GM18858 (cell line): Measurements from ENCODE around the gene LMNA.
"Not testable (repeated sequence)": the region's sequence is repeated elsewhere in the genome, so short reads cannot be mapped to it uniquely, and the experiment has no call there.

ENCODE experiments used
- ATAC-seq: cut with Tn5 transposase; IDR thresholded peaks from one replicate; pipeline ENCODE4 v1.9.1; 2021; ENCODE audit not compliant: unreplicated experiment

The LMNA gene

DNA sequence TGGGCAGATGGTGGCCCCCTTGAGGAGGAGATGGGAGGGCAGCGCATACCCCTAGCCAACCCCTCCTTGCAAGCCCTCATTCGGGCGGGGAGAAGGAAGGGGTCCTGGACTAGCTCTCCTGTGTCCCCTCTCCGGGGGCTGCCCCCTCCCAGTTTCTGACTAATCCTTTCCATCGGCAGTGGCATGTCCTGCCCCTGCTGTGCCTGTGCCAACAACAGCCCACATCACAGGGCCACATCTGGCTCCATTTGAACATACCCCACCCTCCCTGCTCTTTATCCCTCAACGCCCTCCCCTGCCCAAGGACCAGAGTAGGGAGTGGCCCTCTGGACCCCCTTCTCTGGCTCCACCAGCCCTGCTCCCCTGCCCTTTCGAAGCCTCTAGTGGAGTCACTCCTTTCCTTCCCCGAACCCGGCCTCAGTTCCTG lies 11.0 kb upstream of the LMNA start:
- ATAC-seq = no peak

DNA sequence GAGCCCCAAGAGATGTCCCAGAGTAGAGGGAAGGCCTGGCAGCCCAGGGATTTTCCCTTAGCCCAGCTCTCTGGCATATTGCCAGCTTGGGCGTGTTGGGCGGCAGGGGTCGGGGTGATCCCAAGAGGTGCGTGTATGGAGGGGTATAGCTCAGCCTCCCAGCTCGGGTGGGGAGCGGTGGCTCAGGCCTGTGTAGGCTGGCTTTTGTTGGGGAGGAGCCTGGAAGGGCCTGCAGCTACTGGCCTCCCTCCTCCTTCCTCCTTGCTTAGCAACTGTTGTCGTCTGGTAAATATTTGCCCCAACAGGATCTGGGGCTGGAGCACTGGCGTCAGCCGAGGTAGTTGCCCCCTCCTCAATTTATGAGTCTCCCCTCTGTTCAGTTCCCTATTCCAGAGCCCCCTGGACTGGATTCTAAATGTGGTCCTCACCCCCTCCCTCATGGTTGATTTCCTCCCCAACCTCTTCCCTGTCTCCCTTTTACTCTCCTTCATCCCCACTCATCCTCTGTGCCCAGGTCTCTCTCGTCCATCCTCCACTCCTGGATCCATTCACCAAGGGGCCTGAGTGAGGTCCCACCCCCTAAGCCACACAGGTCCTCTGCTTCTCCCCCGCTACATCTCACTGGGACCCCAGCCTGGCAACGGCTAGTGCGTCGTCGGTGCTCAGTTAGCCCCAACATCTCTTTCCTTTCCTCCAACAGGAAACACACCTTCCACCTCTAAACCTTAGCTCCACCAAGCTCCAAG lies 10.3 kb upstream of the LMNA start:
- no peak for ATAC-seq

DNA sequence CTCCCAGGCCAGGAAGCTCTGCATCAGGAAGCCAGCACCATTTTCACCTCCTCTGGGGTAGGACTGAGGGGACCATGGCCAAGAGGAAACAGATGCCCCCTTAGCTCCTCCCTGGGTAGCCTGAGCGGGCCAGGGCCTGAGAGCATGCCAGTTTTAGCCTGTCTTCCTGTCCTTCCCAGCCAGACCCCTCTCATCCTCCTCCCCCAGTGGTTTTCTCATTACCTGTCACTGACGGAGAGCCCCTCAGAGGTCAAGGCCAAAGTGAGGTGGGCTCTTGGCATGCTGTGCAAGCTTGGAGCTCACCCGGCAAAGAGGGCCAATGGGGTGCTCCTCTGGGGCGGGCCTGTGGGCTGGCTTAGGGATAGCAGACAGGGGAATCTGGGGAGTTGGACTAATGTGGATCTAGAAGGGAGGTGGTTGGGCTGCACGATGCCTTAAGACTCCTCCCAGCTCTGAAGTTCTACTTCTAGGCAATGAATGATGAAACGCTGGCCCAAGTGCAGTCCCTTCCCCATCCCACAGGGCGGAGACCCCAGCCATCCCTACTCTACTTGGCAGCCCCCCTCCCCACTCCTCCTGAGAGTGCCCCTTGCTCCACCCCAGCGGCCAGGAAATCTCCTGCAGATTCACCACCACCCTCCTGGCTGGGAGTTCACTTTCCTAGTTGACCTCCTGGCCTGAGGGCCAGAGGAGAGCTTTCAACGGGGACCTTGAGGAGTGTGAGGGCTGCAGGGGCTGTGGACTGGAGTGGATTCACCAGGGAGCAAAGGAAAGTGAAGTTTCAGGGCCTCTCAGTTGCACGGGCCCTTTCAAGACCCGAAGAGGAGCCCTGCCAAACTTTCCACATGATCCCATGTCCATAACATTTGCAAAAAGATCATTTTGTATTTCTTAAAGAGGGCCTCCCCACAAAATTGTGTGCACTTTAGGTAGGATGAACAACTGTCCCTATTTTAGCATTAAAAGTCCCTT lies 9.4 kb upstream of the LMNA start:
- ATAC-seq = no peak

DNA sequence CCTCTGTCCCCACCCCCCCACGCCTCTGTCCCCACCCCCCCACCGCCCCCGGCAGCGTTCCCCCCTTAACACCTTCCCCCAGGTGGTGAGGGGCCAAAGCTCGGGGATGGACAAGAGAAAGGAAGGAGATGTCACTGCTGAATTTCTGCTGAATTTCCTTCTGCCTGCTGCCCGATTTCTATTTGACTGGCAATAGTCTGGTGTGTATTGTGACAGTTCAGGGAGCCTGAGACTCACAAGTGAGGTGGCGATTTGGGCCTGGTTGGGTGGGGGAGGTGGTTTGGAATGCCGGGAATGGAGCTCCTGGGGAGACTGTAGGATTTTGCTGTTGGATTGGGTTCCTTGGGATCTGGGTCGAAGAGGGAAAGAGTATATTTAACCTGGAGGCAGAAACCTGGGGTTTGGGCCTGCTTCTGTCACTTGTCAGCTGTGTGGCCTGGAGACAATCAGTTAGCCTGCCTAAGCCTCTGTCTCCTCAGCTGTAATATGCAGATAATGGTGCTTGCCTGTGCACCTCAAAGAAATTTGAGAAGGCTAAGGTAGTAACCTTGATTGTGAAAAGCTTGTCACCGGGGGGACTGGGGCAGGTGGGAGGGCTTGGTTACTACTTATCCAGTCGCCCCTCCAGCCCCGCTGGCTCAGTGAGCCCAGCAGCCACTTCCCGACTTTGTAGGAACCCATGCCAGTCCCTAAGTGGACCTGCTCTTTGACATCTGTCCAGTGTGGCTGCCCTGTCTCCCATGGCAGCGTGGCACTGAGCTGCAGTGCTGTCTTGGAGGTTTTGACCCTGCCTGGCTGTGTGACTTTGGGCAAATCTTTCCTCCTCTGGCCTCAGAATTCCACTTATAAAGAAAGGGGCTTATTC lies 7.7 kb upstream of the LMNA start:
- ATAC-seq = no peak

DNA sequence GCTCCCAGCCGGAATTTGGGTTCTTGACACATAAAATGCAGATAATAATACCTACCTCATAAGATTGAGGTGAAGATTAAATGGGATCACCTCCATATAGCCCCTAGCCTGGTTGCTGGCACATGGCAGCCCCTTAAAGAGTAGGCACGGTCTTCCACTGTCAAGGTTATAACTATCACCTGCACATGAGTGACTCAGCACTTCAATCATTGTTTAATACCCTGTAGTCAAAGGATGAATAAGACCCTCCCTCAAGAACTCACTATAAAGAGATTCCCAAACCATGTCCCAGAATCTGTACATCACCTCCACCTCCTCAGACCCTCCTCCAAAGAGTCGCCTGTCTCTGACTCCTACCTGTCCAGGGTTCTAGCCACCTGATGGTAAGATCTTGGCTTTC lies 6.5 kb upstream of the LMNA start:
- ATAC-seq = no peak

DNA sequence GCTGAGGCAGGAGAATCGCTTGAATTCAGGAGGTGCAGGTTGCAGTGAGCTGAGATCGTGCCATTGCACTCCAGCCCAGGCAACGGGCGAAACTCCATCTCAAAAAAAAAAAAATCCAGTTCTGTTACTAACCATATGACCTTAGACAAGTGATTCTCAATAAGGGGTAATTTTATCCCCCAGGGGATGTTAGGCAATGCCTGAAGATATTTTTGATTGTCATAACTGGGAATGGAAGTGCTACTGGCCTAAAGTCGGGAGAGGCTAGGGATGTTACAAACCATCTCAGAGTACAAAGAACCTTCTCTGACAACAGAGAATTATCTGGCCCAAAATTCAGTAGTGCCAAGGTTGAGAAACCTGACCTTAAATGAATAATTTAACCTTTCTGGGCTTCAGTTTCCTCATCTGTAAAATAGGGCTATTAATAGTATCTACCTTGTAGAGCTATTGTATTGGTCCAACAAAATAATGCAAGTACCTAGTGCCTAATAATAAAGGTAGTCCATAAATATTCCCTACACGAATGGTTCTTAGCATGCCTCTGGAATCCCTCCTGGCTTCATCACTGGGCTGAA lies 5.8 kb upstream of the LMNA start:
- no peak for ATAC-seq

DNA sequence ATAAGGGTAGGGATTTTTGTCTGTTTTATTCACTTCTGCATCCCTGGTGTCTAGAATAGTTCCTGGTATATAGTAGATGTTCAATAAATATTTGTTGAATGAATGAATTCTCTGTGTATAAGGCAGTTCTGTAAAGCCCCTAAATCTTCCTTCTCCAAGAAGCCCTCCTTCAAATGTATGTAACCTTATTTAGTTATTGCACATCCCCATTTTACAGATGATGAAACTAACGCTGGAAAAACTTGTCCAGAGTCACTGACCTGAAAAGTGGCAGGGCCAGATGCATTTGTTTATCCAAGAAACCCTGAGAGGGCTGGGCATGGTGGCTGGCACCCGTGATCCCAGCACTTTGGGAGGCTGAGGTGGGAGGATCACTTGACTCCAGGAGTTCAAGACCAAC lies 4.3 kb upstream of the LMNA start:
- no peak for ATAC-seq

DNA sequence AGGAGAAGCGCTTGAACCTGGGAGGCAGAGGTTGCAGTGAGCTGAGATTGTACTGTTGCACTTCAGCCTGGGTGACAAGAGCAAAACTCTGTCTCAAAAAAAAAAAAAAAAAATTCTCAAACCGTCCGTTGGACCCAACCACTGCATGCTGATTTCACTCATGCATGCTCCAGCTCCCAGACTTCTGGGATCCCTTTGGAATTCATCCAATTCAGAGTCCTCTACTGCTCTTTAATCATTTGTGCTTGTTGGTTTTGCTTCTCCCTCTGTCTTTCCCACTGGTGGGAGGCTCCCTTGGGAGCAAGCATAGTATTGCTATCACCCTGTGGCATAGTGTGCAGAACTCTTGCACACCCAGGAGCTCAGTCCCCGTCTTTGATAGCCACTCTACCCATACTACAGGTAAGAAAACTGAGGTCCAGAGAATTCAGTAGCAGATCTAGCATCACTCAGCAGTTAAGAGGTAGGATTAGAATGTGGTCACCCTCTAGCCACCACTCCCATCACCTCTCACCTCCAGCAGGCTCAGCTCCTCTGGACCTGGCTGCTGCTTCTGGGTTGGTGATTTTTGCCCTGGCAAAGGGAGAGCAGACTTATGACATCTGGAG lies 3.1 kb upstream of the LMNA start:
- ATAC-seq = no peak

DNA sequence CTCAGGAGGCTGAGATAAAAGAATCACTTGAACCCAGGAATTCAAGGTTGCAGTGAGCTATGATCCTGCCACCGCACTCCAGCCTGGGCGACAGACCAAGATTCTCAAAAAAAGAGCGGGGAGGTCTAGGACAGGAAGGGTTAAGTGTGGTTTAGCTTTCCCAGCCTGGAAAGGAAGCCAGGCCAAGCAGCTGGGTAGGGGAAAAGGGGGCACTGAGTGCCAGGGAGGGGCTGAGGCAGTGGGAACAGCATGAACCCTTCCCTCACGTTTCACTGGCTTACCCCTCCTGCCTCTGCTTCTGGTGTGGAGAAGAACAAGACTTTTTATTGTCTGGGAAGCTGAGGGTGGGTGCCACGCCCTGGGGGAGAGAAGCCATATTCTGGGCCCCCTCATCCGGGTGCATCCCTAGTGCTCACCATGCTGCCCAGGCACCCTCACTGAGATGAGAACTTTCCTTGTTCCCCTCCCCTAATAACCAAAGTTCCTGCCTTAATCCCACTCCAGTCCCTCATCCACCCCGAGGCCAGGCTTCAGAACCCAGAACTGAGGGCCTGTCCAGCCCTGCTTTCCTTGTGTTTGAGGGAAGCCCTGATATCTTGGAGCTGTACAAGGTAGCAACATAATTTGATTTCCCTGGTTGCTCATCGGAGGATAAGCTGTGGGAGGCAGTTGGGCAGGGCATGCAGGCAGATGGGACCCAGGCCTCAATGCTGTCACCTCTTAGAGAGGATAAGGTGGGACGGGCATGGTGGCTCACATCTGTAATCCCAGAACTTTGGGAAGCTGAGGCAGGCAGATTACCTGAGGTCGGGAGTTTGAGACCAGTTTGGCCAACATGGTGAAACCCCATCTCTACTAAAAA lies 2.0 kb upstream of the LMNA start:
- no peak for ATAC-seq

DNA sequence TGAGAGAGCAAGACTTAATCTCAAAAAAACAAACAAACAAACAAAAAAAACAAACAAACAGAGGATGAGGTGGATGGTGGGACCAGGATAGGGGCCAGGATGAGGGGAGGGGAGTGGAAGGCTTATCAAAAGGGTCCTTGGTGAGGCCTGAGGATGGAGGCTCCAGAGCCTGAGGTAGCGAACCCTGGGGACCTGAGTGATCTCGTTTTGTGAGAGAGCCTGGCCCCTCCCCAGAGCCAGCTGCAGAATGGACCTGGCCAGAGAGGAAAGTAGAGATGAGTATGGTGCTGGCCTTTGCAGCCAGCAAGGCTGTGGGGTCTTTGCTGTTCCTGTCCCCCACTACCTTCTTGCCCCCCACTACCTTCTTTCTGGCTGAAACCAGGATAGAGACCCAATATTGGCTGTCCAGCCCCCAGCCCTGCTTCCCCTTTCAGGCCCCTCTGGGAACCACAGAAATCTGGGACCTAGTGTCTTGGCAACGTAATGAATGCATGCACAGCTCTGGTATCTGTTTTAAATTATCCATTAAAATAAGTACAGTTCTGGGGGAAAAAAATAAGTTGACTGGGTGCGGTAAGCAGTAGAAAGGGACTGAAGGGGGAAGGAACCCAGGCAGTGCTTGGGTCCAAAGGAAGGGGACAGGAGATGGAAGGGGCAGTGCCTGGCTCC lies 1.1 kb upstream of the LMNA start:
- no peak for ATAC-seq

DNA sequence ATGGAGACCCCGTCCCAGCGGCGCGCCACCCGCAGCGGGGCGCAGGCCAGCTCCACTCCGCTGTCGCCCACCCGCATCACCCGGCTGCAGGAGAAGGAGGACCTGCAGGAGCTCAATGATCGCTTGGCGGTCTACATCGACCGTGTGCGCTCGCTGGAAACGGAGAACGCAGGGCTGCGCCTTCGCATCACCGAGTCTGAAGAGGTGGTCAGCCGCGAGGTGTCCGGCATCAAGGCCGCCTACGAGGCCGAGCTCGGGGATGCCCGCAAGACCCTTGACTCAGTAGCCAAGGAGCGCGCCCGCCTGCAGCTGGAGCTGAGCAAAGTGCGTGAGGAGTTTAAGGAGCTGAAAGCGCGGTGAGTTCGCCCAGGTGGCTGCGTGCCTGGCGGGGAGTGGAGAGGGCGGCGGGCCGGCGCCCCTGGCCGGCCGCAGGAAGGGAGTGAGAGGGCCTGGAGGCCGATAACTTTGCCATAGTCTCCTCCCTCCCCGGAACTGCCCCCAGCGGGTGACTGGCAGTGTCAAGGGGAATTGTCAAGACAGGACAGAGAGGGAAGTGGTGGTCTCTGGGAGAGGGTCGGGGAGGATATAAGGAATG lies 505 bp downstream of the LMNA start:
- no peak for ATAC-seq

DNA sequence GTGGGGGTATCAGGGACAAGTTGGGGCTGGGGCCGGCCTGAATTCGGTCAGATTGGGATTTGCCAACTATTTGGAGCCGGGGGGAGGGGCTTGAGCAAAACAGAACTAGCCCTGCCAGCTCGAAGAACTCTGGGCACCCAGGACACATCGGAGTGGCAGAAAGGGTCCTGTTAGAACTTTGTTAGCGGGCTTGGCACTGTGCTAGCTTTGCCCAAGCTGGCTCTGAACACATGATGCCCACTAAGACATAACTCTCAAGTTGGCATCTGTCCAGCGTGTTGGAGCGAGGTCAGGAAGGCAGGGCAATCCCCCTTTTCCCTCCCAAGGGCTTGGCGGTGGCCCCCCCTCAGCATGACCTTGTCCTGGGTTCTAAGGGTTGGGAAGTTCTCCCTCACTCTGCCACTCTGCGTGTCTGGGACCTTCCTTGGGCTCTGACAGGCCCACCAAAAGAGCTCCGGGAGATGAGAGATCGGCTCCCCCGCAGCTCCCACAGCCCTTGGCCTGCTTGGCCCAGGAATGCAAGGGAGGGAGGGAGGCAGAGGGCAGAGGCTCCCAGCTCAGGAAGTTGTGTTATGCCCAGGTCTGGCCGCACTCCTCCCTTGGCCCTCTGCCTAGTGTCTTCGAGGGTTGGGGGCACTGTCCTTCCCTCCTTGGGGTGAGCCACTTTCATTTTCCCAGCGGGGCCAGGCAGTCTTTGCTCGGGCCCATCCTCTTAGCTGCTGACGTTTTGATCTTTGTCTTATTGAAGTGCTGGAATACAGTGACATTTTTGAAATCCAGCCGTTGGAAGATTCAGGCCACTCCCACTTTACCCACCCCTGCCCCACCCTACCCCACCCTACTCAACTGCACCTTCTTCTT lies 1.2 kb downstream of the LMNA start:
- ATAC-seq = no peak

DNA sequence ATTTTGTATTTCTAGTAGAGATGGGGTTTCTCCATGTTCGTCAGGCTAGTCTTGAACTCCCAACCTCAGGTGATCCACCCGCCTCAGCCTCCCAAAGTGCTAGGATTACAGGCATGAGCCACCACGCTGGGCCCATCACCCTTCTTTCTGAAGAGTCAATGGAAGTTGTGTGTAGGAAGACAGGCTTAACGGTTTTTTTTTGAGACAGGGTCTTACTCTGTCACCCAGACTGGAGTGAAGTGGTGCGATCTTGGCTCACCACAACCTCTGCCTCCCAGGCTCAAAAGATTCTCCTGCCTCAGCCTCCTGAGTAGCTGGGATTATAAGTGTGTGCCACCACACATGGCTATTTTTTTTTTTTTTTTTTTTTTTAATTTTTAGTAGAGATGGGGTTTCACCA lies 2.2 kb downstream of the LMNA start:
- ATAC-seq = not testable (repeated sequence)

DNA sequence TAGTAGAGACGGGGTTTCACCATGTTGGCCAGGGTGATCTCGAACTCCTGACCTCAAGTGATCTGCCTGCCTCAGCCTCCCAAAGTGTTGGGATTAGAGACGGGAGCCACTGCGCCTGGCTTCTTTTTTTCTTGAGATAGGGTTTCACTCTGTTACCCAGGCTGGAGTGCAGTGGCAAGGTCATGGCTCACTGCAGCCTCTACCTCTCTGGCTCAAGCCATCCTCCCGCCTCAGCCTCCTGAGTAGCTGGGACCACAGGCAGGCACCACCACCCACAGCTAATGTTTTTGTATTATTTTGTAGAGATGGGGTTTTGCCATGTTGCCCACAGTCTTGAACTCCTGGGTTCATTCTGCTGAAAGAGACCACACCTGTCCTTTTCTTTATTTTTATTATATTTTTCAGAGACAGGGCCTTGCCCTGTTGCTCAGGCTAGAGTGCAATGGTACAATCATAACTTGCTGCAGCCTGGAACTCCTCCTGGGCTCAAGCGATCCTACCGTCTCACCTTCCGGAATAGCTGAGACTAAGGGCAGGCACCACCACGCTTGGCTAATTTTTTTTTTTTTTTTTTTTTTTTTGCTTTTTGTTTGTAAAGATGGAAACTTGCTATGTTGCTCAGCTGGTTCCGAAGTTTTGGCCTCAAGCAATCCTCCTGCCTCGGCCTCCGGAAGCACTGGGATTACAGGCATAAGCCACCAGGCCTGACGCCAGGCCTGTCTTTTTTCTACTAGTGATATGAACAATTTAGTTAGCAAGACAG lies 3.1 kb downstream of the LMNA start:
- ATAC-seq = no peak

DNA sequence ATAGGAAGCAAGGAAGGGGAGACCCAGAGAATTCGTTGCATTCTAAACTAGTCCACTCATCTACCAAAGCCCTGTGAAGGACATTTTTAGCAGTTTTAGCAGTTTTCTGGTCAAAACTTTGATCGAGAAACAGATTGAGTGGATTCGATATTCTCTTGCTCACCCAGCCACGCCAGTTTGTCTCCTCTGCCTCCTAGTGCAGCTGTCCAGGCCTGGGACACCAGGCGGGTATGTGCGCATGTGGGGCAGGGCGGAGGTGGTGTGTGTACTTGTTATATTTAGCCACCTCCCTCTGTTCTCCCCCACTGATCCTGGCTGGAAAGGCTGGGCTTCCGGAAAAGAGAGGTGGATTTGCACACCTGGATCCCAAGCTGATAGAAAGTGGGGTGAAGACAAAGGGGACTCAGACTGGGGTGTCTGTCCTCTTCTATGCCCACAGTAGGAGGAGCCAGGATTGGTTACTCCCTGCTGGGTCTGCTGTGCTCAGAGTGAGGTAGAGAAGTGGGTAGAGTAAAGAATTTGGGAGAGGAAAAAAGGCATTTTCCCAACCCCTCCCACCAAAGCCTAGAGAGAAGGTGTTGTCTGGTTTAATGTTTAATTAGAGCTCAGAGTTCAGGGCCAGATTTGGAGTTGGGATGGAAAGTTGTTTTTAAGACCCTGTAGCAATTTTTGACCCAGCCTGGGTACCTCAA lies 3.8 kb downstream of the LMNA start:
- ATAC-seq = no peak

DNA sequence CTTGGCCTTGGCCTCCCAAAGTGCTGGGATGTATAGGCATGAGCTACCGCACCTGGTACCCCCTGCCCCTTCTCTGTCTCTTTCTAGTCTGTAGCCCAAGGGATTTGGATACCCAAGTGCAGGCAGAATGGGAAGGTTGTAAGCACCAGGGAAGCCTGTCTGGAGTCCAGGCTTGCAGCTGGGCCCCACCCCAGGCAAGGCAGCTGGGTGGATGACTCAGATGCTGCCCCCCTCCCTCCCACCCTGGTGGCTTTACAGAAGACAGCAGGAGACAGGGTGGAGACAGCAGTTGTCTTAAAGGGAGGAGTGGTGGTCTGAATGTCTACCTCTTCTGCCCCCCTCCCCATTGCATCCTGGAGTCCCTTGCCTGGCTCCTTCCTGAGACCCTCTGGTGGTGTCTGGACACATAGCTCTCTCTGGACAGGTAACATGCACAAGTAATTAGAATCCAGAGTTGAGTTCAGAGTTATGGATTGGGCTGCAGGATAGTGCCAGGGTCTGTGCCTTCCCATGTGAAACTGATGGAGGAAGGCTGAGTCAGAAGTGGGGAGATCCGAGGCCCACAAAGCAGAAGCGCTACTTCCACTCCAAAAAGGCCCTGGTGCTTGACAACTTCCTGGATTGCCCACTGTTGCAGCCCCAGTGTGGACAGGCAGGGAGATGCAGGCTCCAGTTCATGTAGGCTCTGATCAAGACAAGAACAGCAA lies 5.1 kb downstream of the LMNA start:
- no peak for ATAC-seq
